Adrenal gland (tissue), 12 donors: Measurements from ENCODE around the gene TEX22. TPM values are rescaled to one million over a fixed set of nuclear protein-coding genes. Genes with fewer than 3 reads are reported as not detected.

Experiments used
- DNase-seq, 7 donors: peaks; one replicate each; pipeline ENCODE4 v3.0.0-alpha.2; 2019 to 2020
- H3K27ac ChIP-seq, 5 donors: fragments of 200-600 bp; sonication (generic) in 4 of 5; 1 replicate in 3 of 5; 2 replicates in 2 of 5; pipeline versions ENCODE4 v1.5.1 to v1.8.0; 2016 to 2020; ENCODE audit warnings: mild to moderate bottlenecking in 1 of 5
- H3K27me3 ChIP-seq: fragments of 200-600 bp; 2 replicates; pipeline ENCODE4 v1.8.0; 2021
- H3K36me3 ChIP-seq, 2 donors: fragments of 200-600 bp; replicated peaks in 1 of 2; 1 replicate in 1 of 2; 2 replicates in 1 of 2; pipeline versions ENCODE4 v1.5.1 to v1.8.0; 2018 to 2022
- H3K4me1 ChIP-seq, 2 donors: fragments of 200-600 bp; replicated peaks in 1 of 2; 1 replicate in 1 of 2; 2 replicates in 1 of 2; pipeline versions ENCODE4 v1.5.1 to v1.8.0; 2018 to 2021
- H3K4me3 ChIP-seq, 4 donors: fragments of 200-600 bp; sonication (generic) in 3 of 4; one replicate each; pipeline ENCODE4 v1.5.1; 2016 to 2018
- H3K9me3 ChIP-seq, 3 donors: fragments of 200-600 bp; sonication (generic) in 1 of 3; replicated peaks in 1 of 3; 1 replicate in 2 of 3; 2 replicates in 1 of 3; pipeline versions ENCODE4 v1.5.1 to v1.8.0; 2016 to 2021
- POLR2A ChIP-seq, 2 donors: fragments of 450-650 bp; IDR thresholded peaks; one replicate each; pipeline ENCODE4 v1.6.1; 2017; ENCODE audit warnings: antibody characterized with exemption in 2 of 2, mild to moderate bottlenecking in 2 of 2, moderate library complexity in 1 of 2
- WGBS, 4 donors: extraction: QIAGEN DNeasy Blood & Tissue Kit in 2 of 4; methylation state at CpG; one replicate each; pipeline versions ENCODE4 v1.1.5 to v1.1.7; 2013 to 2017; 5-methylcytosine and 5-hydroxymethylcytosine counted together
- intact Hi-C, 2 donors: fragments of 100-400 bp; cut with DNase I; formaldehyde crosslinking; loops; one replicate each; pipeline versions ENCODE4 v1.14.1 to v1.15.0; 2022 to 2023
- polyA plus RNA-seq, 3 donors: library from polyadenylated mRNA; stranded (reverse); fragments of 200-250 nt in 2 of 3; fragments of 350-450 nt in 1 of 3; fragmentation: Illumina TruSeq in 1 of 3; extraction: RNeasy Lipid Tissue Mini Kit (QIAGEN cat#74804) in 1 of 3; gene quantifications; one replicate each; pipeline ENCODE4 v1.2.3, GENCODE V29; 2013 to 2014
- total RNA-seq, 9 donors: library from RNA; depleted of rRNA in 4 of 9; stranded (reverse); fragments of >200 nt in 4 of 9; fragments of 120-200 nt in 1 of 9; fragmentation: NEBNext Ultra II Directional in 1 of 9; extraction: Animal tissue kit (Norgen Biotek cat#: 25700) in 1 of 9; gene quantifications; one replicate each; pipeline versions ENCODE4 v1.1.0 to v1.2.4, GENCODE V29; 2013 to 2023
- TF ChIP-seq, protein P1 (sequence below), 6 experiments: fragments of 450-650 bp in 4 of 6; fragments of 200-600 bp in 2 of 6; sonication (generic) in 1 of 6; IDR thresholded peaks; 1 replicate in 5 of 6; 2 replicates in 1 of 6; pipeline versions ENCODE4 v1.5.1 to v1.8.0; 2016 to 2021; ENCODE audit warnings: antibody characterized with exemption in 6 of 6, mild to moderate bottlenecking in 2 of 6, moderate library complexity in 1 of 6
- donor health status: healthy with polysubstance abuse.
- donor health status: Bipolar disorder and iron deficiency.
- donor health status: DM: yes; HTN: yes; CAD: no.
- donor health status: DM: no; HTN: no; CAD: no.
- donor health status: DM: no; HTN: no; CAD: no.
- donor health status: DM: yes; HTN: yes; CAD: no.

TEX22 gene
- total and polyA plus RNA-seq, 12 donors, result 0.17 to 2.8 (median 0.38) TPM; not detected in 3

DNA sequence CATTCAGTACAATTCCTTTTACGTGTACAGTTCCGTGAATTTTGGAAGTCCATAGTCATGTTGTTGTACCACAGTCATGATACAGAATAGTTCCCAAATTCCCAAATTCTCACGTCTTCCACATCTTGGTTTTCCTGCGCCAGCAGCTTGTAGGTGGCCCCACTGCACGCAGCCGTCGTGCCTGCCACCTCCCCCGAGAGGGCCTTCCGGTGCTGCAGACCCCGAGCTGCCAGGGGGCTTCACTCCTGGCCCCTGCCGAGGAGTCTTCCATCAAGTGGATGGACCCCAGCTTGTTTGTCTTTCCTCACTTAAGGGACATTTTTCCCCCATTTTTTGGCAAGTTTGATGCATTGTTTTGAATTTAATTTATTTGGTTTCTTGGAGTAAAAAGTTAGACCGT is 38.1 kb downstream of the TEX22 start:
- H3K4me1 ChIP-seq, result peaks cover 0 to 6% of the 10 kb centered on the region in 2 donors
- no peak overlapping the region for H3K27ac ChIP-seq
- no peaks in the 10 kb centered on the region for H3K36me3 ChIP-seq
- WGBS, 4 donors, result 86 to 91% (median 88%) methylated on average over 12 of the region's 12 CpGs
- TF ChIP-seq, protein P1, sequence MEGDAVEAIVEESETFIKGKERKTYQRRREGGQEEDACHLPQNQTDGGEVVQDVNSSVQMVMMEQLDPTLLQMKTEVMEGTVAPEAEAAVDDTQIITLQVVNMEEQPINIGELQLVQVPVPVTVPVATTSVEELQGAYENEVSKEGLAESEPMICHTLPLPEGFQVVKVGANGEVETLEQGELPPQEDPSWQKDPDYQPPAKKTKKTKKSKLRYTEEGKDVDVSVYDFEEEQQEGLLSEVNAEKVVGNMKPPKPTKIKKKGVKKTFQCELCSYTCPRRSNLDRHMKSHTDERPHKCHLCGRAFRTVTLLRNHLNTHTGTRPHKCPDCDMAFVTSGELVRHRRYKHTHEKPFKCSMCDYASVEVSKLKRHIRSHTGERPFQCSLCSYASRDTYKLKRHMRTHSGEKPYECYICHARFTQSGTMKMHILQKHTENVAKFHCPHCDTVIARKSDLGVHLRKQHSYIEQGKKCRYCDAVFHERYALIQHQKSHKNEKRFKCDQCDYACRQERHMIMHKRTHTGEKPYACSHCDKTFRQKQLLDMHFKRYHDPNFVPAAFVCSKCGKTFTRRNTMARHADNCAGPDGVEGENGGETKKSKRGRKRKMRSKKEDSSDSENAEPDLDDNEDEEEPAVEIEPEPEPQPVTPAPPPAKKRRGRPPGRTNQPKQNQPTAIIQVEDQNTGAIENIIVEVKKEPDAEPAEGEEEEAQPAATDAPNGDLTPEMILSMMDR (IDR thresholded peaks at IDR 0.05), result no peak
- no peak for TF ChIP-seq POLR2A (IDR thresholded peaks at IDR 0.05)
- no peak overlapping the region for H3K4me3 ChIP-seq
- no peaks in the 10 kb centered on the region for H3K27me3 ChIP-seq
- no peak for DNase-seq
- intact Hi-C loops, result no loop called here
- no peaks in the 10 kb centered on the region for H3K9me3 ChIP-seq

DNA sequence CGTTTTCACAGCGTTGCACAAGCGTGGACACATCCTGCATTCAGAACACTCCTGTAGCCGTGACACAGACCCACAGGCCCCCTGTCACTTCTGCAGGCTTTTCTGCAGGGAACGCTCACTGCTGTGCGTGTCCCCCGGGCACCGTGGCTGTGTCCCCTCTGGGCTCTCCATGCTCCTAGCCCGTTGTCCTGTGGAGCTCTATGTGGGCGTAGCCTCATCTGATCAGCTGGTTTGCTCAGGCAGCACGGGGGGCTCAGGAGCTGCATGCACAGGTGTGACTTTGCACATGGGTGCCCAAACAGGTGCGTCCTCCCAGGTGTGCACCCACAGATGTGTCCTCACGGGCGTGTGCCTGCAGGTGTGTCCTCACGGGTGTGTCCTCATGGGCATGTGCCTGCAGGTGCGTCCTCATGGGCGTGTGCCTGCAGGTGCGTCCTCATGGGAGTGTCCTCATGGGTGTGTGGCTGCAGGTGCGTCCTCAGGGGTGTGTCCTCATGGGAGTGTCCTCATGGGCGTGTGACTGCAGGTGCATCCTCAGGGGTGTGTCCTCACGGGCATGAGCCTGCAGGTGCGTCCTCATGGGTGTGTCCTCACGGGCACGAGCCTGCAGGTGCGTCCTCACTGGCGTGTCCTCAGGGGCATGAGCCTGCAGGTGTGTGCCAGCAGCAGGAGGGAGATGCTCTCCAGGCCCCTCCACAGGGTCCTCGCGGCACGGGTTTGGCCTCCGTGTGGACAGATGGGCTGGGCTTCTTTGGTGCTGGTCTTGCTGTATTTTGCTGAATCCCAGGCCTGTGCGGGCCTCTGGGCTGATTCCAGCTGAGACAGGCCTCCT is 38.8 kb downstream of the TEX22 start:
- 89 to 96% (median 93%) methylated on average over 10 to 31 of the region's 31 CpGs for WGBS, 4 donors
- Histone ChIP-seq H3K4me1 (no peaks in the 10 kb centered on the region), H3K27ac (no peak overlapping the region), H3K27me3 (no peaks in the 10 kb centered on the region), H3K9me3 (no peaks in the 10 kb centered on the region), H3K4me3 (no peak overlapping the region), H3K36me3 (no peaks in the 10 kb centered on the region)
- intact Hi-C loops, result no loop called here
- no peak for TF ChIP-seq POLR2A (IDR thresholded peaks at IDR 0.05)
- TF ChIP-seq, protein P1 (IDR thresholded peaks at IDR 0.05), result no peak
- no peak for DNase-seq

DNA sequence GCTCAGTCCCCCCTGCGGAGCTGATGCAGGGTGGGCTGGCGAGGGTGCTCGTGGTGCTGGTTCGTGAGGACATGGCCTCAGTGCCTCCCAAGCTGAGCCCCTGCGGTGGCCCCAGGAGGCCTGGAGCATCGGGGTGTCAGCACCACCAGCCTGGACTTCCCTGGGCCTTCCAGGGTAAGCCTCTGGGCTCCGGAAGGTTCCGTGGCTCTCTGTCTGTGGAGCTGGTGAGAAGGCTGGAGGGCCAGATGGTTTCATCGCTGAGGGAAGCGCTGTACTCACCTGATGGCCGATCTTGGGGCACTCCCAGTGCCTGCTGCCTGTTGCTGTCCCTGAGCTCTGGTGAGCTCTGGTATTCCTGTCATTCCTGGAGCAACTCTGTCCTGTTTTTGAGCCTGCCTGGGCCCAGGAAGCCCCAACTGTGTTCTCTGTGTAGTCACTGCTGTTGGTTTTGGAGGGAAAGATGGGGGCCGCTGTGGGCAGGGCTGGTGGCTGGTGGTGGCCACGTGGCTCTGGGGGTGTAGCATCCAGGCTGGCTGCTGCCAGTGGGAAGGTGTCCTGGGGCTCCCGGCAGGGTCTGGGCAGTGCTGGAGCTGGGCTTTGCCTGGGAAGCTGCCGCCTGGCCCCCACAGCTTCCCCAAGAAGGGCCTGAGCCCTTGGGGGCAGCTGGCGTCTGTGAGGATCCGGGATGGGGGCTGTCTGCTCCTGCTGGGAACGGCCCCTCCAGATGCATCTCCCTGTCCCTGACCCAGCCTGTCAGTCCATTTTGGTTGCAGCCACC is 39.6 kb downstream of the TEX22 start:
- no peaks in the 10 kb centered on the region for H3K36me3 ChIP-seq
- DNase-seq, result no peak
- 80 to 93% (median 91%) methylated on average over 7 to 18 of the region's 18 CpGs for WGBS, 4 donors
- intact Hi-C loops, result no loop called here
- H3K27ac ChIP-seq, result no peak overlapping the region
- no peaks in the 10 kb centered on the region for H3K27me3 ChIP-seq
- no peaks in the 10 kb centered on the region for H3K4me1 ChIP-seq
- H3K9me3 ChIP-seq, result no peaks in the 10 kb centered on the region
- H3K4me3 ChIP-seq, result no peak overlapping the region
- TF ChIP-seq, protein P1 (IDR thresholded peaks at IDR 0.05), result no peak
- no peak for TF ChIP-seq POLR2A (IDR thresholded peaks at IDR 0.05)

DNA sequence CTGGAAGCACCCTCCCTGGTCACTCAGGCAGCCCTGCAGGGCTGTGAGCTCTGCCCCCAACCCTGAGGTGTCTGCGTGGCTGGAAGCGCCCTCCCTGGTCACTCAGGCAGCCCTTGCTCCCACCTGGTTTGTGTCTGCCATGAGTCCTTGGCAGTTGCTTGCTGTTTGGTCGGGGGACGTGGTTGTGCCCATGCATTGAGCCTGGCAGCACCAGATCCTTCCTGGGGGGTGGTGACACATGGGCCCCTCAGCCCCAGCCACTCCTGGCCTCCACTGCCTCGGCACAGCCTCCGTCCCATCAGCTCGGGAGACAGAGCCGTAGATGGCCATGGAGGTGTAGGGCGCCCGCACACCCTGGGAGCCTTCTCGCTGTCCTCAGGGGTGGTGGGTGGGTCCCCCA is 40.8 kb downstream of the TEX22 start:
- 88 to 93% (median 92%) methylated on average over 5 to 11 of the region's 11 CpGs for WGBS, 4 donors
- intact Hi-C loops, result no loop called here
- Histone ChIP-seq H3K36me3 (no peaks in the 10 kb centered on the region), H3K27ac (no peak overlapping the region), H3K9me3 (no peaks in the 10 kb centered on the region), H3K27me3 (no peaks in the 10 kb centered on the region), H3K4me1 (no peaks in the 10 kb centered on the region), H3K4me3 (no peak overlapping the region)
- TF ChIP-seq, protein P1 (IDR thresholded peaks at IDR 0.05), result no peak
- no peak for TF ChIP-seq POLR2A (IDR thresholded peaks at IDR 0.05)
- no peak for DNase-seq
